ENCODE results near the gene IFITM1. TPM values are rescaled to one million over a fixed set of nuclear protein-coding genes. Genes with fewer than 3 reads are reported as not detected.

The IFITM1 gene
- total and polyA plus RNA-seq, 2 of the 4 experiments (the other 2 are of a cell fraction): 24.2 to 68.9 TPM

GRCh38 chr11:336659-337198 is 22.9 kb downstream of the IFITM1 start:
- H3K27ac ChIP-seq (ENCODE audit: insufficient read depth, low read length): no peak overlapping the region
- WGBS, 2 experiments (ENCODE audit: extremely low coverage in 2 of 2, insufficient read length in 1 of 2): no CpG with 5 or more reads among the region's 4 CpGs
- no peak overlapping the region for H3K23ac ChIP-seq (ENCODE audit: low read depth, low read length)
- BruUV-seq (replicated peaks): no TSS peak
- H3K4ac ChIP-seq (ENCODE audit: low read depth, low read length): no peak overlapping the region
- H2AK9ac ChIP-seq (replicated peaks; ENCODE audit: low read depth, low read length, poor library complexity): no peak overlapping the region
- intact Hi-C loops (cut with micrococcal nuclease) (no loop called here), dilution Hi-C loops (cut with HindIII; ENCODE audit: low sequenced_read_pairs, unreplicated experiment) (no loop called here), in situ Hi-C loops (cut with MboI; ENCODE audit: low sequenced_read_pairs) (no loop called here)
- peaks cover 5% of the 10 kb centered on the region for H3K4me1 ChIP-seq (ENCODE audit: control insufficient read depth, insufficient read depth, low read length)
- POLR2A ChIA-PET (ENCODE audit: unreplicated experiment): no interaction called here
- no peak overlapping the region for H3K4me3 ChIP-seq (ENCODE audit: insufficient read depth, low read depth, low read length)
- ATAC-seq (ENCODE audit: low read depth) (no peak), DNase-seq (no peak)
- H4K8ac ChIP-seq (ENCODE audit: low read depth in 2 of 2, low read length in 2 of 2): no peak overlapping the region
- peaks cover 3% of the 10 kb centered on the region for H3K27me3 ChIP-seq (ENCODE audit: control insufficient read depth, insufficient read depth, low read length)
- H2BK120ac ChIP-seq (ENCODE audit: low read depth, low read length): no peak overlapping the region
- no peak overlapping the region for H3K56ac ChIP-seq (ENCODE audit: extremely low read depth, insufficient read depth, low read length)
- H2AK5ac ChIP-seq (ENCODE audit: low read depth, low read length): no peak overlapping the region
- H2BK5ac ChIP-seq (ENCODE audit: low read depth, low read length, poor library complexity, severe bottlenecking): no peak overlapping the region
- H4K5ac ChIP-seq (ENCODE audit: low read depth, low read length): peak overlapping the region; percentile 36; the same call in 1 of the 2 replicates
- no peak overlapping the region for H3K4me2 ChIP-seq (ENCODE audit: low read depth, low read length)
- TF ChIP-seq CHD1 (IDR thresholded peaks at IDR 0.05; ENCODE audit: low read depth, low read length) (no peak), MAFK (IDR thresholded peaks at IDR 0.05; ENCODE audit: low read depth, low read length) (no peak), RAD21 (IDR thresholded peaks at IDR 0.05; ENCODE audit: low read length) (no peak), MAZ (IDR thresholded peaks at IDR 0.05; ENCODE audit: borderline replicate concordance, low read depth, low read length) (no peak), MXI1 (IDR thresholded peaks at IDR 0.05; ENCODE audit: borderline replicate concordance, low read depth, low read length) (no peak), ELK1 (IDR thresholded peaks at IDR 0.05; ENCODE audit: borderline replicate concordance, low read depth, low read length) (no peak), CTCF (conservative IDR thresholded peaks at IDR 0.05; ENCODE audit: low read depth, low read length) (no peak), USF2 (IDR thresholded peaks at IDR 0.05; ENCODE audit: low read depth, low read length) (no peak), SMC3 (IDR thresholded peaks at IDR 0.05; ENCODE audit: low read depth, low read length) (no peak), CEBPB (IDR thresholded peaks at IDR 0.05; ENCODE audit: low read depth, low read length) (no peak), POLR2A (IDR thresholded peaks at IDR 0.05; ENCODE audit: low read depth, low read length) (no peak), NFE2L2 (IDR thresholded peaks at IDR 0.05; ENCODE audit: low read depth, low read length) (no peak), RCOR1 (IDR thresholded peaks at IDR 0.05; ENCODE audit: insufficient replicate concordance, low read length) (no peak)
- CTCF ChIA-PET: no interaction called here
- no peak overlapping the region for H2BK20ac ChIP-seq (ENCODE audit: low read depth, low read length)
- no peaks in the 10 kb centered on the region for H4K20me1 ChIP-seq (ENCODE audit: insufficient read depth, low read length)
- H3K18ac ChIP-seq (ENCODE audit: low read depth, low read length): no peak overlapping the region
- no peaks in the 10 kb centered on the region for H3K79me1 ChIP-seq (ENCODE audit: low read depth in 1 of 2, low read length in 2 of 2)
- peak overlapping the region; percentile 40 for H2AFZ ChIP-seq (replicated peaks; ENCODE audit: low read length, poor library complexity)
- no peak overlapping the region for H2BK15ac ChIP-seq (ENCODE audit: low read depth, low read length)
- no peak overlapping the region for H3K14ac ChIP-seq (replicated peaks; ENCODE audit: low read depth, low read length)
- H3K9me1 ChIP-seq (ENCODE audit: insufficient read depth, low read length): no peaks in the 10 kb centered on the region
- H3K9me3 ChIP-seq (ENCODE audit: control insufficient read depth, insufficient read depth, low read length): no peaks in the 10 kb centered on the region
- H4K91ac ChIP-seq (ENCODE audit: insufficient read depth, low read depth, low read length): no peak overlapping the region
- no peaks in the 10 kb centered on the region for H3K36me3 ChIP-seq (ENCODE audit: control insufficient read depth, insufficient read depth, low read length)
- H3K9ac ChIP-seq (ENCODE audit: low read depth, low read length): no peak overlapping the region

Data from IMR-90 (cell line).